PFSK-1 (cell line): ENCODE results near the gene UBA1.

ENCODE experiments used
- POLR2AphosphoS5 ChIP-seq: IDR thresholded peaks from 2 replicates; pipeline ENCODE4 v1.6.1; 2012; ENCODE audit warnings: low read depth, mild to moderate bottlenecking, control low read depth, low read length, moderate library complexity
- SIN3A ChIP-seq: IDR thresholded peaks from 2 replicates; pipeline ENCODE4 v1.6.1; 2012; ENCODE audit warnings: mild to moderate bottlenecking, low read length, moderate library complexity, borderline replicate concordance; ENCODE audit not compliant: insufficient read depth
- TAF1 ChIP-seq: IDR thresholded peaks from 2 replicates; pipeline ENCODE4 v1.6.1; 2012; ENCODE audit warnings: low read length, control low read depth, borderline replicate concordance; ENCODE audit not compliant: insufficient read depth

GRCh38 chrX:47216393-47216925 is 22.8 kb downstream of the UBA1 start:
- TF ChIP-seq POLR2AphosphoS5 (no peak), SIN3A (no peak), TAF1 (no peak)
